Body of pancreas (tissue), 4 donors: ENCODE data around the gene RPIA.

ENCODE experiments used
- CTCF ChIP-seq, 7 experiments: fragments of 450-650 bp in 4 of 7; fragments of 200-600 bp in 3 of 7; sonication (generic) in 3 of 7; IDR thresholded peaks; one replicate each; pipeline ENCODE4 v1.5.1; 2016 to 2019; ENCODE audit warnings: antibody characterized with exemption in 7 of 7
- POLR2A ChIP-seq, 3 donors: fragments of 450-650 bp; IDR thresholded peaks; one replicate each; pipeline ENCODE4 v1.6.1; 2016; ENCODE audit warnings: antibody characterized with exemption in 3 of 3, mild to moderate bottlenecking in 2 of 3

GRCh38 chr2:88697370-88698026 is 6.0 kb downstream of the RPIA start:
- TF ChIP-seq POLR2A (IDR thresholded peaks at IDR 0.05): no peak
- no peak for TF ChIP-seq CTCF (IDR thresholded peaks at IDR 0.05)
